ENCODE measurements around the gene SGCA.

SGCA gene

GRCh38 chr17:50187751-50188530 lies 22.1 kb downstream of the SGCA start:
- H3K4me3 ChIP-seq (ENCODE audit: low read depth, low read length), result no peak overlapping the region
- H3K27ac ChIP-seq, result peak overlapping the region; percentile 41
- TF ChIP-seq CTCF (IDR thresholded peaks at IDR 0.05; ENCODE audit: low read depth, low read length, missing control alignments), result no peak
- no peak for DNase-seq
- no peaks in the 10 kb centered on the region for H3K27me3 ChIP-seq (replicated peaks)
- H3K36me3 ChIP-seq (replicated peaks), result peaks cover 95% of the 10 kb centered on the region
- in situ Hi-C loops (cut with HindIII; ENCODE audit: low pct_ligation_motif_present, low sequenced_read_pairs), result no loop called here

- Histone ChIP-seq H3K4me3 (ENCODE audit: low read depth, low read length) (no peak overlapping the region), H3K36me3 (replicated peaks) (peaks cover 94% of the 10 kb centered on the region), H3K27me3 (replicated peaks) (no peaks in the 10 kb centered on the region), H3K27ac (peak overlapping the region; percentile 41)
- DNase-seq, result no peak
- no peak for TF ChIP-seq CTCF (IDR thresholded peaks at IDR 0.05; ENCODE audit: low read depth, low read length, missing control alignments)
- in situ Hi-C loops (cut with HindIII; ENCODE audit: low pct_ligation_motif_present, low sequenced_read_pairs), result no loop called here
These were observed 22.7 kb downstream of the SGCA start for GRCh38 chr17:50188531-50188920.

- TF ChIP-seq CTCF (IDR thresholded peaks at IDR 0.05; ENCODE audit: low read depth, low read length, missing control alignments), result no peak
- Histone ChIP-seq H3K27me3 (replicated peaks) (no peaks in the 10 kb centered on the region), H3K36me3 (replicated peaks) (peaks cover 94% of the 10 kb centered on the region), H3K4me3 (ENCODE audit: low read depth, low read length) (no peak overlapping the region), H3K27ac (peak overlapping the region; percentile 41)
- in situ Hi-C loops (cut with HindIII; ENCODE audit: low pct_ligation_motif_present, low sequenced_read_pairs), result no loop called here
- no peak for DNase-seq
These were observed 23.2 kb downstream of the SGCA start for GRCh38 chr17:50188921-50189549.

- Histone ChIP-seq H3K27ac (peak overlapping the region; percentile 41), H3K27me3 (replicated peaks) (no peaks in the 10 kb centered on the region), H3K4me3 (ENCODE audit: low read depth, low read length) (no peak overlapping the region), H3K36me3 (replicated peaks) (peaks cover 97% of the 10 kb centered on the region)
- in situ Hi-C loops (cut with HindIII; ENCODE audit: low pct_ligation_motif_present, low sequenced_read_pairs), result no loop called here
- TF ChIP-seq CTCF (IDR thresholded peaks at IDR 0.05; ENCODE audit: low read depth, low read length, missing control alignments), result no peak
- DNase-seq, result no peak
These were observed 23.9 kb downstream of the SGCA start for GRCh38 chr17:50189550-50190292.

GRCh38 chr17:50190293-50190602 lies 24.4 kb downstream of the SGCA start:
- Histone ChIP-seq H3K4me3 (ENCODE audit: low read depth, low read length) (no peak overlapping the region), H3K27me3 (replicated peaks) (no peaks in the 10 kb centered on the region), H3K36me3 (replicated peaks) (peaks cover 99% of the 10 kb centered on the region), H3K27ac (peak overlapping the region; percentile 41)
- TF ChIP-seq CTCF (IDR thresholded peaks at IDR 0.05; ENCODE audit: low read depth, low read length, missing control alignments), result no peak
- in situ Hi-C loops (cut with HindIII; ENCODE audit: low pct_ligation_motif_present, low sequenced_read_pairs), result no loop called here
- no peak for DNase-seq

Data from brain microvascular endothelial cell (primary cell).